Measurements from ENCODE around the gene ASCL1.

The ASCL1 gene

GRCh38 chr12:102961466-102961855 lies 4.0 kb downstream of the ASCL1 start:
- peaks cover 37% of the 10 kb centered on the region for H3K4me1 Mint-ChIP-seq
- no peaks in the 10 kb centered on the region for H3K36me3 Mint-ChIP-seq
- H3K27ac Mint-ChIP-seq: no peak overlapping the region
- ATAC-seq (no peak), DNase-seq (ENCODE audit: low spot score in 2 of 2) (no peak)
- no peaks in the 10 kb centered on the region for H3K9me3 Mint-ChIP-seq
- no peak overlapping the region for H3K4me3 Mint-ChIP-seq

GRCh38 chr12:102962532-102962931 lies 5.1 kb downstream of the ASCL1 start:
- no peaks in the 10 kb centered on the region for H3K9me3 Mint-ChIP-seq
- peak overlapping the region; percentile 28 for H3K4me3 Mint-ChIP-seq
- DNase-seq (ENCODE audit: low spot score in 2 of 2) (no peak), ATAC-seq (no peak)
- peaks cover 27% of the 10 kb centered on the region for H3K4me1 Mint-ChIP-seq
- no peaks in the 10 kb centered on the region for H3K36me3 Mint-ChIP-seq
- H3K27ac Mint-ChIP-seq: no peak overlapping the region

GRCh38 chr12:102962986-102963385 lies 5.5 kb downstream of the ASCL1 start:
- Mint-ChIP-seq H3K27ac (no peak overlapping the region), H3K4me1 (peaks cover 23% of the 10 kb centered on the region), H3K9me3 (no peaks in the 10 kb centered on the region), H3K4me3 (no peak overlapping the region), H3K36me3 (no peaks in the 10 kb centered on the region)
- ATAC-seq (no peak), DNase-seq (ENCODE audit: low spot score in 2 of 2) (no peak)

GRCh38 chr12:102963796-102964195 lies 6.3 kb downstream of the ASCL1 start:
- Mint-ChIP-seq H3K9me3 (no peaks in the 10 kb centered on the region), H3K4me1 (peaks cover 21% of the 10 kb centered on the region), H3K27ac (no peak overlapping the region), H3K36me3 (no peaks in the 10 kb centered on the region), H3K4me3 (no peak overlapping the region)
- DNase-seq (ENCODE audit: low spot score in 2 of 2) (no peak), ATAC-seq (no peak)

- Mint-ChIP-seq H3K36me3 (no peaks in the 10 kb centered on the region), H3K27ac (no peak overlapping the region), H3K4me3 (peak overlapping the region; percentile 64), H3K4me1 (peaks cover 21% of the 10 kb centered on the region), H3K9me3 (no peaks in the 10 kb centered on the region)
- ATAC-seq (peak; percentile 47), DNase-seq (ENCODE audit: low spot score in 2 of 2) (no peak)
Measured at GRCh38 chr12:102964872-102965271, 7.4 kb downstream of the ASCL1 start.

- H3K9me3 Mint-ChIP-seq: no peaks in the 10 kb centered on the region
- DNase-seq (ENCODE audit: low spot score in 2 of 2): no peak
- peaks cover 21% of the 10 kb centered on the region for H3K4me1 Mint-ChIP-seq
- peak overlapping the region; percentile 64 for H3K4me3 Mint-ChIP-seq
- no peaks in the 10 kb centered on the region for H3K36me3 Mint-ChIP-seq
- no peak overlapping the region for H3K27ac Mint-ChIP-seq
- no peak for ATAC-seq
Measured at GRCh38 chr12:102965281-102966155, 8.0 kb downstream of the ASCL1 start.

DNA sequence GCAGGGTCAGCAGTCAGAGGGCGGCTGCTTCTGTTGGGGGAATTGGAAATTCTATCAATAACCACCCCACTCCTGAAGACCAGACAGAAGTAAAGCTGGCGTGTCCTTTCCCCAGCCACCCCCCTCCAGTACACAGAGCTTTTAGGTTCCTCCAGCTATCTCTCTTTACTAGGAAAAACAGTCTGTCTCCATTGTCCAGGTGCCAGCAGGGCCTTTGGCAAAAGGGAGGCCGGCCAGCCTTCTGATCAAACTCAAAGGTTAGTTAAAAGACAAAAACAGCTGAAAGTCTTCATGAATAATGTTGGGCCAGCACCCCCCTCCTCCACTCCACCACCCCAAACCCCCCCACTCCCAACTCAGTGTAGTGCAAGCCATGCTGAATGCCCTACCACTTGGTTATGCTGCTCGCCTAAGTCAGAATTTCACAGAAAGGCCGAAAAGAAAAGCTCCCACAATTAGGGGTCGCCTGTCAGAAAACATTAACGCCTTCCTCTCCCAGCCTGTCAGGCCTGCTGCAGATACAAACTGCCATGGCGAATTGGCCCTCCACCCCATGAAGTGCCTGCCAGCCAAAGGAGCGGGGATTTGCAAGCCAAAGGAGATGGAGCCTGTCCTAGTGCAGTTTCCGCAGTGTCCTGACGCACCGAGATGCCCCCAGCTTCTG lies 8.9 kb downstream of the ASCL1 start:
- Mint-ChIP-seq H3K4me3 (peak overlapping the region; percentile 64), H3K4me1 (peaks cover 21% of the 10 kb centered on the region), H3K36me3 (no peaks in the 10 kb centered on the region), H3K9me3 (no peaks in the 10 kb centered on the region), H3K27ac (no peak overlapping the region)
- ATAC-seq (no peak), DNase-seq (ENCODE audit: low spot score in 2 of 2) (no peak)

DNA sequence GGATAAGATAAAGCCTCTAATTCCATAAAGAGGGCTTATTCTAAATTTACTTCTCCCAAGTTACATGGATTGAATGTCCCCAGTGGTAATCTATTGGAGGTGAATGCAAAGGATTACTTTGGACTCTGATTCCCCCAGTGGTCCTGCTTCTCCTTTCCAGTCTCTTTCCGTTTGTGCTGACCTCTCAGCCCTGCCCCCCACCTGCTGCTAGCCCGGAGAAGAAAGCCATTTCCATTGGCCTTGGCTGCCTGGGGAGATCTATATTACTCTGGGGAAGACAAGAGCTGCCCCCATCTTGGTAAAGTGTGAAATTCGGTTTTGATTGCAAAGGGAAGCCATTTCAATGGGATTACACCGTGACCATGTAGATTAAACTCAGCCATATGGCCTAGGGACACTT lies 13.3 kb downstream of the ASCL1 start:
- peaks cover 3% of the 10 kb centered on the region for H3K4me1 Mint-ChIP-seq
- no peak overlapping the region for H3K27ac Mint-ChIP-seq
- ATAC-seq (no peak), DNase-seq (ENCODE audit: low spot score in 2 of 2) (no peak)
- no peak overlapping the region for H3K4me3 Mint-ChIP-seq
- H3K36me3 Mint-ChIP-seq: no peaks in the 10 kb centered on the region
- H3K9me3 Mint-ChIP-seq: no peaks in the 10 kb centered on the region

DNA sequence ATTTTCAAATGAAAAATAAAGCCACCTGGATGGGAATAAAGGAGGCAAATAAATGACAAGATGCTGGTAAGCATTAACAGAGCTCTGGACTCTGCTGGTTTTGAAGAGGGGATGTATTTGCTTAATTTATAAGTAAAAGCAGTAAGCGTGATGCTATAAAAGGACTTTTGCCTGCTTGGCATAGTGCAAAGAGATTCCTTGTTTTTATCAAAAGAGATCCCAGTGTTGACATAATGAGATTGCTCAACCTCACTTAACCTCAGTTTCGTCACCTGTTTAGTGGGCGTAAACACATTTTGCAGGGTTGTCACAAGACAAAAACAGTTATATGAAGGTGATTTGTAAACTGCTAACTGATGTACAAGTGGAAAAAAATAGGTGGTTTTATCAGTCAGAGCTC lies 13.8 kb downstream of the ASCL1 start:
- no peak for ATAC-seq
- Mint-ChIP-seq H3K4me1 (no peaks in the 10 kb centered on the region), H3K9me3 (no peaks in the 10 kb centered on the region), H3K27ac (no peak overlapping the region), H3K4me3 (no peak overlapping the region), H3K36me3 (no peaks in the 10 kb centered on the region)
- no peak for DNase-seq (ENCODE audit: low spot score in 2 of 2)

GRCh38 chr12:102973583-102973982 lies 16.1 kb downstream of the ASCL1 start:
- Mint-ChIP-seq H3K4me3 (no peak overlapping the region), H3K9me3 (no peaks in the 10 kb centered on the region), H3K4me1 (no peaks in the 10 kb centered on the region), H3K36me3 (no peaks in the 10 kb centered on the region), H3K27ac (no peak overlapping the region)
- DNase-seq (ENCODE audit: low spot score in 2 of 2): no peak
- no peak for ATAC-seq

- no peaks in the 10 kb centered on the region for H3K36me3 Mint-ChIP-seq
- ATAC-seq (no peak), DNase-seq (ENCODE audit: low spot score in 2 of 2) (no peak)
- no peak overlapping the region for H3K4me3 Mint-ChIP-seq
- H3K9me3 Mint-ChIP-seq: no peaks in the 10 kb centered on the region
- H3K4me1 Mint-ChIP-seq: no peaks in the 10 kb centered on the region
- H3K27ac Mint-ChIP-seq: no peak overlapping the region
Measured at GRCh38 chr12:102976609-102977280, 19.3 kb downstream of the ASCL1 start.

DNA sequence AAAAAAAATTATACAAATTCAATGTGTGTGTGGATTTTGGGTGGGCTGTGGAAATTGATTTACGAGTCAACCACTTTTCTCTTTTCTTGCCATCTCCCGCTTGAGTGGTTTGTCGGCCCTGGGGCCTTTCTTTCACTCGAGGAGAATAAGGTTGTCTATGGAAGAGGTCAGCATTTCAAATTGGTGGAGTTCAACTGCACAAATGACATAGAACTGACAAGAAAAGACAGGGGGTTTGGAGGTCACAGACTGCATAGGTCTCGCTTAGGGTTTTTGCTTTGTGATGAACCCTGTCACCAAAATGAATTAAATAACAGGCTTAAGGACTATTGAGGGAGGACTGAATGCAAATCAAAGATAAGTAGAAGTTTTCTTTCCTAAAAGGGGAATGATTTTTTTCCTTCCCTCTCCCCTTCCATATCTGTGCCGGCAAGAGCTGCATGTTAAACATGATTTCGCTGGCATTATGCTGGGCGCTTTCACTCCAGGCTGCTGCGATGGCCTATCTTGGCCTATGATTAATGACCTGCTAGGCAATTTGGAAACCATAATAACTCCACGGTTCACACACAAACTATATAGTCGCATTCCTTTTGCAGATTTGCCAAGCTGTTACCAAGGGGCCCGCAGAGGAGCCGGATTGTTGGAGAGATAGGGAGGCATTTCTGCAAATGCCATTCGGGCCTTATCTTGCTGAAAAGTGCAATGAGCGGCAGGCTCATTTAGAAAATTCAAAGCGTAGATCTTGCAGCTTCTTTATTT lies 20.7 kb downstream of the ASCL1 start:
- Mint-ChIP-seq H3K4me3 (no peak overlapping the region), H3K27ac (no peak overlapping the region), H3K9me3 (no peaks in the 10 kb centered on the region), H3K4me1 (no peaks in the 10 kb centered on the region), H3K36me3 (no peaks in the 10 kb centered on the region)
- DNase-seq (ENCODE audit: low spot score in 2 of 2): no peak
- ATAC-seq: no peak

- Mint-ChIP-seq H3K27ac (no peak overlapping the region), H3K9me3 (no peaks in the 10 kb centered on the region), H3K4me3 (no peak overlapping the region), H3K36me3 (no peaks in the 10 kb centered on the region), H3K4me1 (no peaks in the 10 kb centered on the region)
- DNase-seq (ENCODE audit: low spot score in 2 of 2) (no peak), ATAC-seq (no peak)
Measured at GRCh38 chr12:102980350-102980749, 22.9 kb downstream of the ASCL1 start.

DNA sequence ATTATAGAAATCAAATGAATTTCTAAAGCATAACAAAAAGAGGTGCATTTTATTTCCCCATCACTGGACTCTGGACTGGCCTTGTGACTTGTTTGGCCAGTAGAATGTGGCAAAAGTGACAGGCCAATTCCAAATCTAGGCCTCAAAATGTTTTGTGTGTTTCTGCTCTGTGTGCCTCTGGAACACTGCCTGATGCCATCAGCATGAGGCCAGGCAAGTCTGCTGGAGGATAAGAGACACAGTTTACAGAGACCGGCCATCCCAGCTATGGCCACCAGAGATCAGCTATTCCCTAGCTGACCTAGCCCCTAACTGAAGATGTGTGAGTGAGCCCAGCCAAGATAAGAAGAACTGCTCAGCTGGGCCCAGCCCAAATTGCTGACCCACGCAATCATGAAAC lies 32.9 kb downstream of the ASCL1 start:
- Mint-ChIP-seq H3K4me3 (no peak overlapping the region), H3K9me3 (peaks cover 5% of the 10 kb centered on the region), H3K4me1 (peaks cover 4% of the 10 kb centered on the region), H3K36me3 (no peaks in the 10 kb centered on the region), H3K27ac (no peak overlapping the region)
- DNase-seq (ENCODE audit: low spot score in 2 of 2) (no peak), ATAC-seq (no peak)

DNA sequence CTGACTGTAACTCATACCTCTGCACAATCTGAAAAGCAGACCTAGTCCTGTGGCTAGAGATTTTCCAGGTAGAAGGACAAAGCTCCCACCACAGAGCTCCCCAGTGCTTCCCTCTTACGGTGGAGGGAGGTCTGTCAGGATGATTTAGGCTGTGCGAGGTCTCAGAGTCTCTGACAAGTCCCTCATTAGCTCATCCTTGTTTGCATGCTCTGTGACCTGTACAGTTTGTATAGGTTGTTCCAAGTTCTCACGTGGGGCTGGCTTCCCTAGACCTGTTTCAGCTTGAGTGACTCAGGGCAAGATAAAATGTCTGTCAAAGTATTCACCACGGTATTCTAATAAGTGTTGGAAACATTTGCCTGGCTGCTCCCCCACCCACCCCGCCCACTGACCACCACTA lies 34.8 kb downstream of the ASCL1 start:
- ATAC-seq: no peak
- DNase-seq (ENCODE audit: low spot score in 2 of 2): no peak
- Mint-ChIP-seq H3K36me3 (no peaks in the 10 kb centered on the region), H3K27ac (no peak overlapping the region), H3K4me1 (peaks cover 4% of the 10 kb centered on the region), H3K4me3 (no peak overlapping the region), H3K9me3 (peaks cover 5% of the 10 kb centered on the region)

Measured in stimulated activated effector memory CD8-positive, alpha-beta T cell treated with anti-CD3 and anti-CD28 coated beads, Interleukin-12 subunit alpha, Interleukin-12 subunit beta, amount 100 ng/mL, for 72 hours (primary cell).